ENCODE results near the gene TGM2.
A peak's percentile ranks its signal among the peaks of the same experiment; 100 is the strongest.

DNA sequence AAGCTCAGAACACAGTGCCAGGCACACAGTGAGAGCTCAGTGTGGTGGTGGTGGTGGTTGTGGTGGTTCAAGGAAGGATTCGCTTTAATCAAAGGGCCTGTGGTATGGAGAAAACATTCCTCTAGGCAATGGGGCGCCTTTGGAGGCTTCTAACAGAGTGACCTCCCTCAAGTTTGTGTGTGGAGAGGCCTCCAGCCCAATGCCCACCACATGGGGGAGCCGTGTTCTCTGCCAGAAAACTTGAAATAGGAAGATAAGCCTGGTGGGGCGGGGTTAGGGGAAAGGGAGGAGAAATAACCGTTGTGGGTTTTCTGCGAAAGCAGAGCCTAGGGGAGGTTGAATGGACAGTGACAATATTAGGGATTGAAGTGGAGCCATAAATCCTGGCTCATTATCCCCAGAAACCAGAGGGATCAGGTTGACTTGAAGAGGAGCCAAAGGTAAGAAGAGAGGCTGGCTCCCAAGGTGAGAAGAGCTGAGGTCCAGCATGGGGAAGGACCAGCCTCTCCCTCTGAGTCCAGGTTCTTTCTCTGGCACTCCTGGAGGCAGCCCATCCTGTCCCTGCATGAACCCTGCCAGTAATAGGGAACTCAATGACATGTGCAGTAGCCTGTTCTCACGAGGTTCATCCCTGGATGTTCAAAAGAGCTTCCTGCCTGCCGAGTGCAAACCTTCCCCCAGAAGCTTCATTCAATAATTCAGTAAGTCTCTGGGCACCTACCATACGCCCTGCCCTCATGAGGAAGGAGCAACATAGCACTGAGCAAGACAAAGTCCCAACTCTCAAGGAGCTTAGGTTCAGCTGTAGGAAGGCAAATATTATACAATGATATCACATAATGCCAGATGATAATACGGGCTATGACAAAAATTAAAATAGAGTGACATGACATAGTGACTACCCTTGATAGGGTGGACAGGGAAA, 51.4 kb downstream of the TGM2 start:
- no peak for TF ChIP-seq ZNF660 (tag by site-specific recombination; IDR thresholded peaks at IDR 0.05)
- no peak for TF ChIP-seq ZNF24 (tag by site-specific recombination; IDR thresholded peaks at IDR 0.05)
- TF ChIP-seq GFI1B (tag by site-specific recombination; IDR thresholded peaks at IDR 0.05), result no peak
- TF ChIP-seq, protein P1, sequence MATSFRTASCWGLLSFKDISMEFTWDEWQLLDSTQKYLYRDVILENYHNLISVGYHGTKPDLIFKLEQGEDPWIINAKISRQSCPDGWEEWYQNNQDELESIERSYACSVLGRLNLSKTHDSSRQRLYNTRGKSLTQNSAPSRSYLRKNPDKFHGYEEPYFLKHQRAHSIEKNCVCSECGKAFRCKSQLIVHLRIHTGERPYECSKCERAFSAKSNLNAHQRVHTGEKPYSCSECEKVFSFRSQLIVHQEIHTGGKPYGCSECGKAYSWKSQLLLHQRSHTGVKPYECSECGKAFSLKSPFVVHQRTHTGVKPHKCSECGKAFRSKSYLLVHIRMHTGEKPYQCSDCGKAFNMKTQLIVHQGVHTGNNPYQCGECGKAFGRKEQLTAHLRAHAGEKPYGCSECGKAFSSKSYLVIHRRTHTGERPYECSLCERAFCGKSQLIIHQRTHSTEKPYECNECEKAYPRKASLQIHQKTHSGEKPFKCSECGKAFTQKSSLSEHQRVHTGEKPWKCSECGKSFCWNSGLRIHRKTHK (tag by site-specific recombination; IDR thresholded peaks at IDR 0.05), result no peak
- TF ChIP-seq, protein P2, sequence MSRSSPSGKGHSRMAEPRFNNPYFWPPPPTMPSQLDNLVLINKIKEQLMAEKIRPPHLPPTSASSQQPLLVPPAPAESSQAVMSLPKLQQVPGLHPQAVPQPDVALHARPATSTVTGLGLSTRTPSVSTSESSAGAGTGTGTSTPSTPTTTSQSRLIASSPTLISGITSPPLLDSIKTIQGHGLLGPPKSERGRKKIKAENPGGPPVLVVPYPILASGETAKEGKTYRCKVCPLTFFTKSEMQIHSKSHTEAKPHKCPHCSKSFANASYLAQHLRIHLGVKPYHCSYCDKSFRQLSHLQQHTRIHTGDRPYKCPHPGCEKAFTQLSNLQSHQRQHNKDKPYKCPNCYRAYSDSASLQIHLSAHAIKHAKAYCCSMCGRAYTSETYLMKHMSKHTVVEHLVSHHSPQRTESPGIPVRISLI (tag by site-specific recombination; IDR thresholded peaks at IDR 0.05), result no peak
- TF ChIP-seq, protein P3, sequence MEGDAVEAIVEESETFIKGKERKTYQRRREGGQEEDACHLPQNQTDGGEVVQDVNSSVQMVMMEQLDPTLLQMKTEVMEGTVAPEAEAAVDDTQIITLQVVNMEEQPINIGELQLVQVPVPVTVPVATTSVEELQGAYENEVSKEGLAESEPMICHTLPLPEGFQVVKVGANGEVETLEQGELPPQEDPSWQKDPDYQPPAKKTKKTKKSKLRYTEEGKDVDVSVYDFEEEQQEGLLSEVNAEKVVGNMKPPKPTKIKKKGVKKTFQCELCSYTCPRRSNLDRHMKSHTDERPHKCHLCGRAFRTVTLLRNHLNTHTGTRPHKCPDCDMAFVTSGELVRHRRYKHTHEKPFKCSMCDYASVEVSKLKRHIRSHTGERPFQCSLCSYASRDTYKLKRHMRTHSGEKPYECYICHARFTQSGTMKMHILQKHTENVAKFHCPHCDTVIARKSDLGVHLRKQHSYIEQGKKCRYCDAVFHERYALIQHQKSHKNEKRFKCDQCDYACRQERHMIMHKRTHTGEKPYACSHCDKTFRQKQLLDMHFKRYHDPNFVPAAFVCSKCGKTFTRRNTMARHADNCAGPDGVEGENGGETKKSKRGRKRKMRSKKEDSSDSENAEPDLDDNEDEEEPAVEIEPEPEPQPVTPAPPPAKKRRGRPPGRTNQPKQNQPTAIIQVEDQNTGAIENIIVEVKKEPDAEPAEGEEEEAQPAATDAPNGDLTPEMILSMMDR (tag by site-specific recombination; IDR thresholded peaks at IDR 0.05), result 0 out of 2 replicates have a peak, but pooled peaks have one; percentile 41
- TF ChIP-seq, protein P4, sequence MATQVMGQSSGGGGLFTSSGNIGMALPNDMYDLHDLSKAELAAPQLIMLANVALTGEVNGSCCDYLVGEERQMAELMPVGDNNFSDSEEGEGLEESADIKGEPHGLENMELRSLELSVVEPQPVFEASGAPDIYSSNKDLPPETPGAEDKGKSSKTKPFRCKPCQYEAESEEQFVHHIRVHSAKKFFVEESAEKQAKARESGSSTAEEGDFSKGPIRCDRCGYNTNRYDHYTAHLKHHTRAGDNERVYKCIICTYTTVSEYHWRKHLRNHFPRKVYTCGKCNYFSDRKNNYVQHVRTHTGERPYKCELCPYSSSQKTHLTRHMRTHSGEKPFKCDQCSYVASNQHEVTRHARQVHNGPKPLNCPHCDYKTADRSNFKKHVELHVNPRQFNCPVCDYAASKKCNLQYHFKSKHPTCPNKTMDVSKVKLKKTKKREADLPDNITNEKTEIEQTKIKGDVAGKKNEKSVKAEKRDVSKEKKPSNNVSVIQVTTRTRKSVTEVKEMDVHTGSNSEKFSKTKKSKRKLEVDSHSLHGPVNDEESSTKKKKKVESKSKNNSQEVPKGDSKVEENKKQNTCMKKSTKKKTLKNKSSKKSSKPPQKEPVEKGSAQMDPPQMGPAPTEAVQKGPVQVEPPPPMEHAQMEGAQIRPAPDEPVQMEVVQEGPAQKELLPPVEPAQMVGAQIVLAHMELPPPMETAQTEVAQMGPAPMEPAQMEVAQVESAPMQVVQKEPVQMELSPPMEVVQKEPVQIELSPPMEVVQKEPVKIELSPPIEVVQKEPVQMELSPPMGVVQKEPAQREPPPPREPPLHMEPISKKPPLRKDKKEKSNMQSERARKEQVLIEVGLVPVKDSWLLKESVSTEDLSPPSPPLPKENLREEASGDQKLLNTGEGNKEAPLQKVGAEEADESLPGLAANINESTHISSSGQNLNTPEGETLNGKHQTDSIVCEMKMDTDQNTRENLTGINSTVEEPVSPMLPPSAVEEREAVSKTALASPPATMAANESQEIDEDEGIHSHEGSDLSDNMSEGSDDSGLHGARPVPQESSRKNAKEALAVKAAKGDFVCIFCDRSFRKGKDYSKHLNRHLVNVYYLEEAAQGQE (tag by site-specific recombination; IDR thresholded peaks at IDR 0.05), result no peak
- TF ChIP-seq SETDB1 (IDR thresholded peaks at IDR 0.05; ENCODE audit: insufficient read length, low read length), result no peak
- TF ChIP-seq, protein P5, sequence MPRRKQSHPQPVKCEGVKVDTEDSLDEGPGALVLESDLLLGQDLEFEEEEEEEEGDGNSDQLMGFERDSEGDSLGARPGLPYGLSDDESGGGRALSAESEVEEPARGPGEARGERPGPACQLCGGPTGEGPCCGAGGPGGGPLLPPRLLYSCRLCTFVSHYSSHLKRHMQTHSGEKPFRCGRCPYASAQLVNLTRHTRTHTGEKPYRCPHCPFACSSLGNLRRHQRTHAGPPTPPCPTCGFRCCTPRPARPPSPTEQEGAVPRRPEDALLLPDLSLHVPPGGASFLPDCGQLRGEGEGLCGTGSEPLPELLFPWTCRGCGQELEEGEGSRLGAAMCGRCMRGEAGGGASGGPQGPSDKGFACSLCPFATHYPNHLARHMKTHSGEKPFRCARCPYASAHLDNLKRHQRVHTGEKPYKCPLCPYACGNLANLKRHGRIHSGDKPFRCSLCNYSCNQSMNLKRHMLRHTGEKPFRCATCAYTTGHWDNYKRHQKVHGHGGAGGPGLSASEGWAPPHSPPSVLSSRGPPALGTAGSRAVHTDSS (tag by site-specific recombination; IDR thresholded peaks at IDR 0.05), result no peak
